ENCODE data around the gene NUDT21.
"Not testable (repeated sequence)": the region's sequence is repeated elsewhere in the genome, so short reads cannot be mapped to it uniquely, and the experiment has no call there.

NUDT21 gene

GRCh38 chr16:56382901-56383355, 68.2 kb downstream of the NUDT21 start:
- in situ Hi-C loops (cut with HindIII; ENCODE audit: low sequenced_read_pairs) = no loop called here

- in situ Hi-C loops (cut with HindIII; ENCODE audit: low sequenced_read_pairs) = no loop called here
Observed at GRCh38 chr16:56382459-56382858, 68.7 kb downstream of the NUDT21 start.

GRCh38 chr16:56380778-56381485, 70.2 kb downstream of the NUDT21 start:
- in situ Hi-C loops (cut with HindIII; ENCODE audit: low sequenced_read_pairs) = not testable (repeated sequence)

All from endothelial cell of hepatic sinusoid (primary cell).